ENCODE data around the gene CISD1. TPM values are rescaled to one million over a fixed set of nuclear protein-coding genes. Genes with fewer than 3 reads are reported as not detected.
A peak's percentile ranks its signal among the peaks of the same experiment; 100 is the strongest.

The CISD1 gene
- total and polyA plus RNA-seq, 2 of the 4 experiments (the other 2 are of a cell fraction) = 28.2 to 34.6 TPM

GRCh38 chr10:58240531-58240930, 28.4 kb upstream of the CISD1 start:
- Histone ChIP-seq H3K36me3 (ENCODE audit: control insufficient read depth, insufficient read depth, low read length) (peaks cover 3% of the 10 kb centered on the region; the same call in 1 of the 2 replicates), H3K9me3 (ENCODE audit: control insufficient read depth, insufficient read depth, low read length) (no peaks in the 10 kb centered on the region), H3K9me1 (ENCODE audit: insufficient read depth, low read length) (peaks cover 8% of the 10 kb centered on the region), H3K4me2 (ENCODE audit: low read depth, low read length) (peak overlapping the region; percentile 56; the same call in 1 of the 2 replicates), H2AFZ (replicated peaks; ENCODE audit: low read length, poor library complexity) (no peak overlapping the region), H2BK15ac (ENCODE audit: low read depth, low read length) (no peak overlapping the region; the same call in 2 of the 3 replicates), H4K20me1 (ENCODE audit: insufficient read depth, low read length) (no peaks in the 10 kb centered on the region), H3K18ac (ENCODE audit: low read depth, low read length) (peak overlapping the region; percentile 88; the same call in 1 of the 2 replicates), H3K56ac (ENCODE audit: extremely low read depth, insufficient read depth, low read length) (no peak overlapping the region), H3K4ac (ENCODE audit: low read depth, low read length) (no peak overlapping the region), H2BK20ac (ENCODE audit: low read depth, low read length) (no peak overlapping the region), H3K27me3 (ENCODE audit: control insufficient read depth, insufficient read depth, low read length) (no peaks in the 10 kb centered on the region), H3K14ac (replicated peaks; ENCODE audit: low read depth, low read length) (no peak overlapping the region), H2AK5ac (ENCODE audit: low read depth, low read length) (no peak overlapping the region), H4K91ac (ENCODE audit: insufficient read depth, low read depth, low read length) (no peak overlapping the region), H2BK120ac (ENCODE audit: low read depth, low read length) (no peak overlapping the region), H3K9ac (ENCODE audit: low read depth, low read length) (no peak overlapping the region), H3K27ac (ENCODE audit: insufficient read depth, low read length) (no peak overlapping the region), H3K79me1 (ENCODE audit: low read depth in 1 of 2, low read length in 2 of 2) (peaks cover 20 to 34% of the 10 kb centered on the region in 2 experiments), H3K23ac (ENCODE audit: low read depth, low read length) (no peak overlapping the region; the same call in 1 of the 2 replicates), H4K8ac (ENCODE audit: low read depth in 2 of 2, low read length in 2 of 2) (peak overlapping the region in 1 of 2 experiments; percentile 69; a peak in 1 of 4 replicates), H3K4me1 (ENCODE audit: control insufficient read depth, insufficient read depth, low read length) (peaks cover 18% of the 10 kb centered on the region), H2BK5ac (ENCODE audit: low read depth, low read length, poor library complexity, severe bottlenecking) (peak overlapping the region; percentile 43), H2AK9ac (replicated peaks; ENCODE audit: low read depth, low read length, poor library complexity) (no peak overlapping the region), H3K4me3 (ENCODE audit: insufficient read depth, low read depth, low read length) (no peak overlapping the region), H4K5ac (ENCODE audit: low read depth, low read length) (peak overlapping the region; percentile 93; the same call in 1 of the 2 replicates)
- dilution Hi-C loops (cut with HindIII; ENCODE audit: low sequenced_read_pairs, unreplicated experiment) (no loop called here), in situ Hi-C loops (cut with MboI; ENCODE audit: low sequenced_read_pairs) (no loop called here), intact Hi-C loops (cut with micrococcal nuclease) (no loop called here)
- ATAC-seq (ENCODE audit: low read depth) (no peak), DNase-seq (no peak)
- BruUV-seq (replicated peaks) = no TSS peak
- TF ChIP-seq SMC3 (IDR thresholded peaks at IDR 0.05; ENCODE audit: low read depth, low read length) = no peak
- TF ChIP-seq RAD21 (IDR thresholded peaks at IDR 0.05; ENCODE audit: low read length) = no peak
- no peak for TF ChIP-seq CEBPB (IDR thresholded peaks at IDR 0.05; ENCODE audit: low read depth, low read length)
- TF ChIP-seq CTCF (conservative IDR thresholded peaks at IDR 0.05; ENCODE audit: low read depth, low read length) = no peak
- no peak for TF ChIP-seq BHLHE40 (IDR thresholded peaks at IDR 0.05; ENCODE audit: low read depth, low read length)
- TF ChIP-seq, protein P1, sequence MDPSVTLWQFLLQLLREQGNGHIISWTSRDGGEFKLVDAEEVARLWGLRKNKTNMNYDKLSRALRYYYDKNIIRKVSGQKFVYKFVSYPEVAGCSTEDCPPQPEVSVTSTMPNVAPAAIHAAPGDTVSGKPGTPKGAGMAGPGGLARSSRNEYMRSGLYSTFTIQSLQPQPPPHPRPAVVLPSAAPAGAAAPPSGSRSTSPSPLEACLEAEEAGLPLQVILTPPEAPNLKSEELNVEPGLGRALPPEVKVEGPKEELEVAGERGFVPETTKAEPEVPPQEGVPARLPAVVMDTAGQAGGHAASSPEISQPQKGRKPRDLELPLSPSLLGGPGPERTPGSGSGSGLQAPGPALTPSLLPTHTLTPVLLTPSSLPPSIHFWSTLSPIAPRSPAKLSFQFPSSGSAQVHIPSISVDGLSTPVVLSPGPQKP (IDR thresholded peaks at IDR 0.05; ENCODE audit: borderline replicate concordance, low read depth, low read length) = no peak
- TF ChIP-seq, protein P2, sequence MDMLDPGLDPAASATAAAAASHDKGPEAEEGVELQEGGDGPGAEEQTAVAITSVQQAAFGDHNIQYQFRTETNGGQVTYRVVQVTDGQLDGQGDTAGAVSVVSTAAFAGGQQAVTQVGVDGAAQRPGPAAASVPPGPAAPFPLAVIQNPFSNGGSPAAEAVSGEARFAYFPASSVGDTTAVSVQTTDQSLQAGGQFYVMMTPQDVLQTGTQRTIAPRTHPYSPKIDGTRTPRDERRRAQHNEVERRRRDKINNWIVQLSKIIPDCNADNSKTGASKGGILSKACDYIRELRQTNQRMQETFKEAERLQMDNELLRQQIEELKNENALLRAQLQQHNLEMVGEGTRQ (IDR thresholded peaks at IDR 0.05; ENCODE audit: low read depth, low read length) = no peak
- TF ChIP-seq RFX5 (IDR thresholded peaks at IDR 0.05; ENCODE audit: low read depth, low read length) = no peak
- TF ChIP-seq MAFK (IDR thresholded peaks at IDR 0.05; ENCODE audit: low read depth, low read length) = no peak
- ChIA-PET CTCF (interaction anchor here (0.6 kb wide), 4 partner anchors 14 to 873 kb away, joined by 3 read pairs; no protein-coding TSS in a partner anchor), POLR2A (ENCODE audit: unreplicated experiment) (interaction anchor here (0.6 kb wide), 1 partner anchor 1719 kb away, joined by 17 read pairs; no protein-coding TSS in a partner anchor)
- no CpG with 5 or more reads among the region's 4 CpGs for WGBS, 2 experiments (ENCODE audit: extremely low coverage in 2 of 2, insufficient read length in 1 of 2)
